GM21717 (cell line): Measurements from ENCODE around the gene HELZ2.

ENCODE experiments used
- ATAC-seq: cut with Tn5 transposase; IDR thresholded peaks from one replicate; pipeline ENCODE4 v1.9.1; 2021; ENCODE audit warnings: mild to moderate bottlenecking, moderate library complexity; ENCODE audit not compliant: unreplicated experiment

HELZ2 gene

DNA sequence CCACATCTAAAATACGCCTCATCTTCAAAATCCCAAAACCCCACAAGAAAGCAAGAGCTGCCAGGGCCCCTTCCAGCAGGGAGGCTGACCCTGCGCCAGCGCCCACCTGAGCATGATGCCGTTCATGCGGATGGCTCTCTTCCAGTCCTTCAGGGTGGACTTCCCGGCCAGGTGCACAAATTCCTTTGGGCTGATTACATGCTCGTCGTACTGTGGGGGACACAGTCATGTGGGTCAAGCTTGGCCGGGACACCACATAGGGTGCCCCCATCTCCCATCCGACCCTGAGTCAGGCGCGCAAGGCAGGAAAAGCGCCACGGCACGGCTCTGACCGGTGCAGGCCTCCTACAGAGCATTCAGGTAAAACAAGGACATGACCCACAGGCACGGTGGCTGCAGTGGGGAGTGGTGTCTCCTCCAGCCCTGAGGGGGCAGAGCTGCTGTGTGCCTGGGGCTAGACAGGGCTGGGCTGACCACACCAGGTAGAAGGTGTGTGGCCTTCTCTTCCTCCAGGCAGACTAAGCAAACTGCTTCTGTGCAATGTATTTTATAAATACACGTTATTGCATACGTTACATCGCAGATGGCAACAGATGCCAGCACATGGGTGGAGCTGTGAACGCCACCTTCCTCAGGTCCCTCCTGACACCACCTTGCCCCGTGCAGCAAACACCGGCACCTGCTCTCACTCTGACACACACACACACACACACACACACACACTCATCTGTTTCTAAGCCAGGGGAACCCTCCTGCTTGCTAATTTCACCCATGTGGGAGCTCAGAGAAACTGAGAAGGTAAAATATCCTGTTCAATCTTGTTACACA lies 23.8 kb upstream of the HELZ2 start:
- ATAC-seq: no peak

DNA sequence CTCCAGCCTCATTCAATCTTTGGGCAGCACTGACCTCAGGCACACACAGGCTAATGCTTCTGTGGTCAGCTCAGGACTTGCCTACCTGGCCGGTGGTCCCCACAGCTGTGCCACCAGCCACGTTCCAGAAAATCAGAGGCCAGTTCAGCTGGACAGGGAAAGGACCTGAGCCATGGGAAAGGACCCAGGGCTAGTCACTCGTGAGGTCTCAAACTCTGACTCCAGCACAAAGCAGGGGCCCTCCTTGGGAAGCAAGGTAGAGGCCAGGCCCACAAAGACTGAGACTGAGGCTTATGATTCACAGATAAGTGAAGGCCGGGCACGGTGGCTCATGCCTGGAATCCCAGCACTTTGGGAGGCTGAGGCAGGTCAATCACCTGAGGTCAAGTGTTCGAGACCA lies 22.4 kb upstream of the HELZ2 start:
- ATAC-seq: no peak

DNA sequence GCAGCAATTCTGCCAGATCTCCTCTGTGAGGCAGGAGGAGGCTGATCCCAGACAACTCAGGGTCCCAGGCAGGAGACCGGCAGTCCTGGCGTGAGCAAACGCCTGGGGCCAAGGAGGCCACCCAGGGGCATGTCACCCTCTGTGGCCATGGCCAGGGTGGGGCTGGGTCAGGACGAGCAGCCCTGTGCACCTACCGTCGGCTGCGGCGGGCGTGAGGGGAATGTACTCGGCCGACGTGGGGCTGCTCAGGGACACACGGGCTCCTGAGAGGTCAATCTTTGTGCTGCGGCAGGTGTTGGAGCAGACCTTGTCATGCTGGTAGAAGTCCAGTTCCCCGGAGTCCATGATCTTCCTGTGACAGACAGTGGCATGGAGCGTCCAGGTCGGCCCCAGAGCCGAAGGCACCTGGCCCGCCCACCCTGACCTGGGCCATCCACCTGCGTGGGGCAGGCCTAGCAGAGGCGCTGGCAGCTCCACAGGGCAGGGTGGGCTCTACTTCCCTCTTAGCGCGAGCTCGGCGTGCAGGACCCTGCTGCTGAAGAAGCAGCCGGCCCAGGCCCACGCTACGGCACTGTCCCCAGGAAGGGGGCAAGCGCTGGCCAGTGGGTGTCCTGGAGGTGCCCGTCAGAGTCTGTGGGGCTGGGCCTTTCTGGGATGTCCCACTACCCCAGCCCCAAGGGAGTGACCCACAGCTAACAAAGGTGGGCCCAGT lies 21.5 kb upstream of the HELZ2 start:
- no peak for ATAC-seq

DNA sequence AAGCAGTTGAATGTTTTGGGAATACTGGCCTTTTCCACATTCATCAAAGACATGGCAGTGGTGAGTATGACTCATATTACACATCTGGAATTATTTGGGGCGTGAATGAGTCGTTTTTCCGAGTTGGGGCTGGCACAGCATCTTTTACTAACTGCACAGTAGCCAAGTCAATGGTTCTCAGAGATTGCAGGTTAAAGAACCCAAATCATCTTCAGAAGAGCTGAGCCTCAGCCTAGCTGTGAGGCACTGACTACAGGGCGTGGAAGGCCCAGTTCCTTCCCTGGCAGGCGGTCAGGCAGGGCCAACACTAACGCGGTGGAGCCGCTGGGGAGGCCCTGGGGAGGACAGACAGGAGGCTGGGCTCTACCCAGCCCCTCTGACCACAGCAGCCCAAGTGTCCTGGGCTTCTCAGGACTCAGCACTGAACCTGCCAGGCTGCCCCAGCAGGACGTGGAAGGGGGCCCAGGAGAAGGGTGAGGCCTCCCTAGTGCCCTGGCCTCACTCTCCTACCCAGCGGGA lies 20.1 kb upstream of the HELZ2 start:
- no peak for ATAC-seq

DNA sequence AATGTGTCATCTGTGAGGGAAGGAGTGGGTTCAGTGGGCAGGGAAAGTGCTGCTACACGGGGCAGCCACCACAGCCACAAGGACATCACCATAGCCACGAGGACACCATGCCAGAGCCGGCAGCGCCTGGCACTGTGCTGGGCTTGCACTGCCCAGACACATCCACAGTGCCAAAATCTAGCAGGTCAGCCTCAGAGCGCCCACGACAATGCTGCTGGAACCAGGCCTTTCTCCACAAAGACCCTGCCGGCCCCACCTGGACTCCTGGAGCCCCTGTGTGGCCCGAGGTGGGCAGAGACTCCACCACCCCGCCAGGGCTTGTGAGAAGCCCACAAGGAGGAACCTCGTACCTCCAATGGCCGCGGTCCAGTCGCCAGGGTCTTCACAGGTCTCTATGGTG lies 18.6 kb upstream of the HELZ2 start:
- no peak for ATAC-seq

DNA sequence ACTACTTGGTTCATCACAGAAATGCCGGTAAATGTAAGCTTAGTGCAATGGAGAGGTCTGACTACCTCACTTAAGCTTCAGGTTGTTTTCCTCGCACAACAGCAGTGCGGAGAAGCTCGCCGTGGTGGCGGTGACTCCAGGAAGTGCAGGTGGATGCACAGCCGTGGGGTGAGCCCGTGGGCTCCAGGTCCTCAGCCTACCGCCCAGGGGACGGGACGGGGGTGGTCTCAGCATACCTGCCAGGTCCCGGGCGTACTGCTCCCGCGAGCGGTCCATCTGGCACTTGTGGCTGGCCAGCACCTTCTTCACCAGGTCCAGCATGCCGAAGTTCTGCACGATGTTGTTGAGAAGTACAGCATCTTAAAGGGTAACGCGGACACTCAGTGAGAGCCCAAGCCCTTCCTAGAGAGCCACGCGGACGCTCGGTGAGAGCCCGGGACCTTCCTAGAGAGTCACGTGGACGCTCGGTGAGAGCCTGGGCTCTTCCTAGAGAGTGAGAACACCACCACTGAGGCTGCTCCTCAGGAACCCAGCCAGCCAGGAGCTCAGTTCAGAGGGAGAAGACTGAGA lies 17.8 kb upstream of the HELZ2 start:
- ATAC-seq: no peak

DNA sequence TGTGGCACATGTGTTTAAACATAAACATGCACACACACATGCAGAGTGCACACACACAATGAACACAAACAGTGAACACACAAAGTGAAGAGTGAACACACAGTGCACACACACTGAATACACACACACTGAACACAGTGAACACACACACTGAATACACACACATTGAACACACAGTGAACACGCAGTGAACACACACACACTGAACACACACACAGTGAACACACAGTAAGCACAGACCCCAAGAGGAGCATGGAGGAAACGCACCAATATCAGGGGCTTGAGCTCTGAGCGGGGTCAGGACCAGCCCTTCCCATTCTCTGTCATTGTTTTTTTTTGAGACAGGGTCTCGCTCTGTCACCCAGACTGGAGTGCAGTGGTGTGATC lies 17.1 kb upstream of the HELZ2 start:
- no peak for ATAC-seq

DNA sequence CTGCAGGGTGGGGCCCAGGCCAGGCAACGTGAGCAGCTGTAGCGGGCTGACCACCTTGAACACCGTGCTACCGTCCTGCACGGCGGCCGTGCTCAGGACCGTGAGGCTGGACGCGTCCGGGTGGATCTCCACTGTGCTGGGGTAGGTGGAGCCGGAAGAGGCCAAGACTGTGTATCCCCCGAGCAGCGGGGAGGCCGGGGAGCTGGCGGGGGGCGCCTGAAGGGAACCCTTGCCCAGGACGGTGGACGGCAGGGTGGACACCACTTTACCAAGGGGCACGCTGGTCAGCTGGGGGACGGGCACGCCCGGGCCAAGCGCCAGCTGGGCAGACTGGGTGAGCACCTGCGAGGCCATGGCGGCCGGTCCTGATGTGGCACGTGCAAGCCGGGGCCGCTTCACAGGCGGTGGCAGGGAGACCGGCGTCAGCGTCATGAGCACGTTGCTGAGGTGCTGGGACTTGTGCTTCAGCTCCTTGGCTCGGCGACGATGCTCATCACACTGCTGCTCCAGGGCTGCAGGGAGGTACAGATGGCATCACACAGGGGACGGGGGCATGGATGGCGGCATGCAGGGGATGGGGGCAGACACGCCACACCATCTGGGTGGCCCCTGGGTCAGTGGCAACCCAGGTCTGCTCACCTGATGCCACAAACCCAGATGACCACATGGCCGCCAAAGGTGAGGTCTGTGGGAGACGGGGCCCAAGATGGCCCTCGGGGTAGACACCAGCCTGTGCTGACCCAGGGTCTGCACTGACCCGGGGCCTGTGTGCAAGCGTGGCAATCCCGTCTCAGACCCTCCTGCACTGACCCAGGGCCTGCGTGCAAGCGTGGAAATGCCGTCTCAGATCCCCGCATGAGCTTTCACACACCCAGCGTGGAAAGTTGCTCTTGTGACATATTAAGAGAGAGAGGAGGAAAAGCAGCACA lies 16.4 kb upstream of the HELZ2 start:
- ATAC-seq: no peak

DNA sequence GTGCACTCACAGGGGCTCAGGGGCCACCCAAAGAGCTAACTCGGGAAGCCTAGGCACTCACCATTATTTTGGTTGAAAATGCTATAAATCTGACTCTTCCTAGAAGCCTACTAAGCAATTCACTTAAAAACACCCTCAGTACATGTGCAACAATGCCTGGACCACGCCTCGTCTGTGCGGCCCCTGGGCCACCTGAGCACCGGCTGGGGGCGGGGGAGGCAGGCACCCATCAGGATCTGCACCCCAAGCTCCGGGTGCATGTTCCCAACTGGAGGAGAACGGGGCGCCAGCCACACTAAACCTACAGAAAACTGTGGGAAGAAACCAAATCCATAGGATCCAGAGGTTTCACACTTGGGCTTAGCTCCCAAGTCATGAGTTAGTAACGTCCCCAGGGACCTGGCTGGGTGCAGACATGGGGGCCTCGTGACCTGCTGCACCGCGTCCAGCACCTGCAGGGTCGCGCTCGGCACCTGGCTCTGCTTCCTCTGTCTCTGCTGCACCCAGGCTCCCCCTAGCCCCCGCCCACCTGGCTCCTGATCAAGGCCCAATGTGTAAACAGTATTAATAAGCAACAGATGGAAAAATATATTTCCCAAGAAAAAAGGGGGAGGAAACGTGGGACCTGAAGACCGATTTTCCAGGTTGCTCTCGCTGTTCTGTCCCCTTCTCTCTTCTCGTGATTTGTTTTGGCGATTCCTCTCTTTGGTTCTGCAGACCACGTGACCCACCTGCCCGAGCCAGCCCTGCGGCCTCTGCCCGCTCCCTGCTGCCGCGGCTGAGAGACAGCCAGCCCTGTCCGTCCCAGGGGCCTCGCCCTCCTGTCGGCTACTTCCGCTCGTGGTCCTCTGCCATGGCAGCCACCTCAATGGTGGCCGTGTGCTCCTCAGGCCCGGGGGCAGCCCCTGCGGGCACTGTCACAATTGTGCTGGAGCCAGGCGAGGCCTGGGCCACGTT lies 15.5 kb upstream of the HELZ2 start:
- no peak for ATAC-seq

DNA sequence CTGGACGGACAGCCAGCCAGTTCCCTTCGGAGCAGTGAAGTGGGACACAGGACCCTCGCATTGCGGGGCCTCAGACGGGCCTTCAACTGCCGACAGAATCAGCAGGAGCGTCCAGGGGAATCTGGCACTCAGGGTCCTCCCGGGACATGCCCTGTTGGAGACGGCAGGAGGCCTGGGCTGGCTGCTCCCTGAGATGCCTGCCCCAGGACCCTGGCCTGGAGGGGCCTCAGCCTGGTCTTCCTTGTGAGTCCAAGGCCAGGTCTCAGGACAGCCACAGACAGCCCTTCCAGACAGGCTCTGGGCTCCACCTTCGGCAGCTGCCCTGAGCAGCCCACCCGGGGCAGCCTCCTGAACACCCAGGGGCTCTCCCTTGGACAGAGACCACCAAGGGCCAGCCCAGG lies 14.6 kb upstream of the HELZ2 start:
- no peak for ATAC-seq

DNA sequence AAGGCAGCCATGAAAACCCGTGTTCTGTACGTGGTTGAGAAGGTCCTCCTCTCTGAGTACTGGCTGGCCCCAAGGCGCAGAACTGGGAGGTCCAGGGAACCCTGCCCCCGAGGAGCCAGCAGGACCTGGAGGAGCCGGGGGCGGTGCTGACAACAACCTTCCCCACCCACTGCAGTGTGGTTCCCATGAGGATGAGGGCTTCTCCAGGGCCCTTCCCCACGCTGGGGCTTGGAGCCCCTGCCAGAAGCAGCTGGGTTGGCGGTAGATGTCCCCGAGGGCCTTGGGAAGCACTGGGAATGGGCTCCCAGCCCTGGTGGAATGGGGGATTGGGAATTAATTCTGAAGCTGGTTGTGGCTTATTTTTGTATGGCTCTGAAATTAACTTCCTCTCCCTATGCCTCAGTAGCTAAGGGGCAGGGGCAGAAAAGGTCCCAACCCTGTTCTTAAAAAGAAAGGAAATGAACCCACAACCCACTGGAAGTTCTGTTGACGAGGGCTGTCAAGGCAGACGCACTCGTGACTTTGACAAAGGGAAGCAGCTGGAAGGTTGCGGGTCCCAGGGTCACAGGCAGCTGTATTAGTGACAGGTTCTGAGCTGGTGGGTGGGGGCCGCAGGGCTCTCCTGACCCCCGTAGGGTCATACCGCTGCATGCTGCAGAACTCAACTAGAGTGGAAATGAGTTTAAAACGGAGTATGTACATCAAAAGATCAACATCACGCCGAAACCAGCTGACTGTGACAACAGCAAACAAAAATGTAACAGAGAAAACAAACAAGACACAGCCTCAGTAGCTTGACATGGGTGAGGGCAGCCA lies 13.9 kb upstream of the HELZ2 start:
- no peak for ATAC-seq

DNA sequence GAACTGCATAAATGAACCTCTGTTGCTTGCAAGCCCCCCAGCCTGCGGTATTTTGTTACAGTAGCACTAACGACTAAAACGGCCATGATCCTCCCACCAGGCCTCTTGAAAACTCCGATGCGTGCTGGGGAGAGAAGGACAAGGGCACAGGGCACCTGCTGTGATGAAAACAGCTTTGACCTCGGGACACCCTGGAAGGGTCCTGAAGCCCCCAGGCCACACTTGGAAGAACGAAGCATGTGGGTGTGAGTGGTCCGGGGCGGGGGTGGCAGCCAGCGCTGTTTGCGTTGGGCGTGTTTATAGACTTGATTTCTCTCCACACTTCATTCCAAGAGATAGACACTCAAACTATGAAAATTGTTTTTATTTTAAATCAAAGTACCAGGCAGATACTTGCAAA lies 13.2 kb upstream of the HELZ2 start:
- no peak for ATAC-seq

DNA sequence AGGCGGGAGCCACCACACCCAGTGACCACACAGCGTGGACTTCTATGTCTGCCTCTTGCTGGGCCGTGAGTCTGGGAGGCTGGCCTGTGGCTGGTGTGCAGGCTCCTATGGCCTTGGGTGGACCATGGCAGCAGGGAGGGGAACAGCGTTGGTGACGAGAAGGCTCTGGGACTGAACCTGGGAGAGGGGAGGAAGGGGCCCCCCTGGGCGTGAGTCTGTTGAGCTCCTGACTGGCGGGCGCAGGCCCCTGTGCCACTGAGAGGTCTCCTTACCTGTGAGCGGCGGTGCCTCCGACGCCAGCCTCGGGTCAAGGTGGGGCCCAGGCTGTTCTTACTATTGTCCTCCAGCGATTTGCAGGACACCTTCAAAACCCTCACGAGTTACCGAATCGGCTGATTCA lies 12.8 kb upstream of the HELZ2 start:
- ATAC-seq: no peak

DNA sequence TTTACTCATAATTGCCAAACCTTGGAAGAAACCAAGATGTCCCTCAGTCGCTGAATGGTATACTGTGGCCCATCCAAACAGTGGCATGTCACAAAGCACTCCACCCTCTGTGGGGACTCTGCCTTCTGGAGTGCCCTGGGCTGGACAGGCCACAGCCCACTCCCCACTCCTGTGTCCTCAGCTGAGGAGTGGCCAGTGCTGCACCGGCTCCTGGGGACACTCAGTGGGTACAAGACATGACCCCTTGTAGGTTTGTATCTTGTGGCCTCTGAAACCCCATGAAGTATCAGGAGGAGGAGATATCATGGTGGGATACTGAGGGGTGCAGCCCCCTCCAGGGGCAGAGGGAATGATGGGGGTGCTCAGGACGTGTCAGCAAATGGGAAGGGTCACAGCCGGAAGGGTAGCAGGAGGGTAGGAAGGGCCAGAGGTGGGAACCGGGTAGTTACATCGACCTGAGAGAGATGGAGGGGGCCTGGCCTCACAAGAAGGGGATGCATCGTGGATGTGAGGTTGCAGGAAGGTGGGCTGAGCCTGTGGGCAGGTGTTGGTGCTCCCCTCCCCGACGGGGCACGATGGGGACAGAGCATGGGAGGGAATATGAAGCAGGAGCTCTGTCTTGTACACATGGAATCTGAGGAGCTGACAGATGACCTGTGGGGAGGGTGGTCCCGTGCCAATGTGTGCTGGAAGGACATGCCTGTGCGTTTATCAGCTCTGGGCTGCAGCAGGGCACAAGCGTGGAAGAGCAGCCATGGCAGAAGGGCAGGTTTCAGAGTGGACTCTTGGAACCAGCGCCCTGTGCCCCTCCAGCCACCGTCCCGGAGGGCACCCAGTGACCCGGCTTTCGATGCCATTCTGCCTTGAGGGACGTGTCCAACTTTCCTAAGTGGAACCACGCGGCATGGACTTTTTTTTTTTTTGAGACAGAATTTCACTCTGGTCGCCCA lies 11.9 kb upstream of the HELZ2 start:
- no peak for ATAC-seq

DNA sequence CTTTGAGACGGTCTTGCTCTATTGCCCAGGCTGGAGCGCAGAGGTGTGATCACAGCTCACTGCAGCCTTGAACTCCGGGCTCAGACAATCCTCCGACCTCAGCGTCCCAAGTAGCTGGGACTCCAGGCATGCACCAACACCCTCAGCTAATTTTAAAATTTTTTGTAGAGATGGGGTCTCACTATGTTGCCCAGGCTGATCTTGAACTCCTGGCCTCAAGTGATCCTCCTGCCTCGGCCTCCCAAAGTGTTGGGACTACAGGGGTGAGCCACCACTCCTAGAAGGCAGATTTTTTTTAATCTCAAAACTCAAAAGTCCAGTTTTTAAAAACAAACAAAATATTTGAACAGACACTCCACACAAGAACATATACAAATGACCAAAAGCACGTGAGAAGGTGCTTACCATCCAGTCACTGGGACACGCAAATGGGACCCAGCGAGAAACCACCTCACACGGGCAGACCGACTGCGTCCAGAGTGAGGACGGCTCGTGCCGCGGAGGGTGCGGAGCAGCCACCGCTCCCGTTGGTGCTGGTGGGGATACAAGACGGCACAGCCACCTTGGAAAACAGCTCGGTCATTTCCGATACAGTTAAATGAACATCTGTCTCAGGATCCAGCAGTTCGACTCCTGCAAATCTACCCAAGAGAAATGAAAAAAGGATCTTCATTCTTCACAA lies 8.5 kb upstream of the HELZ2 start:
- no peak for ATAC-seq

DNA sequence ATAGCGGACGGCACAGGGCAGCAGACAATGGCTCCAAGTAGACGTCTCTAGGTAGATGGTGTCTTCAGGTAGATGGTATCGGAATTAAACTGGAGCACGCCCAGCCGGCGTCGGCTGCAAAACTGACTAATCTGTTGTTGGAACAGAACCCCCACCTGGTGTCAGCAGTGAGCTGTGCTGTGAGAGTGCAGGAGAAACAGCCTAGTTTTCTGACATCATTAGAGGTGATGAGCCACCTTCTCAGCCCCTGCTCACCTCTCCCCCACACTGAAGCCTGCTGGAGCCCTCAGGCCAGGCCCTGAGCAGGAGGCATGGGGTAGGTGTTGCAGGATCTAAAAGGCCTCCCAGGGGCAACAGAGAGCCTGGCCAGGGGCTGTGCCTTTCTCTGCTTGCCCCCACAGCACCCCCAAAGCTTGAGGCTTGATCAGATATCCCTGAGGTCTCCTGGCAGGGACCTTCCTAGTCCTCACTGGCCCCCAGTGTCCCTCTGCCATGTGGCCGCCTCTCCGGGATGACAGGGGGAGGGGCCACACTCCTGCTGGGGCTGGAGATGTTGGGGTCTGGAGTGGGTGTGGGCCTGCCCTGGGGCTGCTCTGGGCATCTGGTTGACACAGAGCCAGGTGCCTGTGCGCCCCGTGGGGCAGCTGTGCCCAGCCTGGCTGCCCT lies 6.9 kb upstream of the HELZ2 start:
- no peak for ATAC-seq
